Keratinocyte (primary cell): ENCODE results near the gene IL4R. TPM values are rescaled to one million over a fixed set of nuclear protein-coding genes. Genes with fewer than 3 reads are reported as not detected.

Experiments
- DNase-seq: peaks from one replicate; pipeline ENCODE4 v3.0.0-alpha.2; 2011; ENCODE audit warnings: low read depth, missing footprints, low spot score
- FAIRE-seq: peaks from 2 replicates; lab custom pipeline; 2011; peaks lifted over from hg19 to GRCh38; lab: Jason Lieb, UNC
- H2AFZ ChIP-seq: 2 replicates; pipeline ENCODE4 v1.6.0; 2012; ENCODE audit warnings: low read length, control low read depth, inconsistent platforms; ENCODE audit not compliant: control insufficient read depth
- H3K27ac ChIP-seq: 2 replicates; pipeline ENCODE4 v1.5.1; 2011; ENCODE audit warnings: low read length; ENCODE audit not compliant: control insufficient read depth, insufficient read depth
- H3K27me3 ChIP-seq: 3 replicates; pipeline ENCODE4 v1.6.0; 2011; ENCODE audit warnings: low read length; ENCODE audit not compliant: control insufficient read depth, insufficient read depth; ENCODE audit errors: extremely low read depth
- H3K36me3 ChIP-seq, 2 experiments: 2 replicates in 1 of 2; 3 replicates in 1 of 2; pipeline ENCODE4 v1.5.1; 2011; ENCODE audit warnings: low read length in 2 of 2, mild to moderate bottlenecking in 1 of 2; ENCODE audit not compliant: control insufficient read depth in 2 of 2, insufficient read depth in 2 of 2; ENCODE audit errors: extremely low read depth in 1 of 2
- H3K4me1 ChIP-seq: 3 replicates; pipeline ENCODE4 v1.5.1; 2011; ENCODE audit warnings: low read length; ENCODE audit not compliant: control insufficient read depth, insufficient read depth; ENCODE audit errors: extremely low read depth
- H3K4me2 ChIP-seq: 3 replicates; pipeline ENCODE4 v1.6.0; 2011; ENCODE audit warnings: low read depth, low read length; ENCODE audit not compliant: control insufficient read depth, insufficient read depth; ENCODE audit errors: extremely low read depth
- H3K4me3 ChIP-seq, 3 experiments: fragments of 200-600 bp in 1 of 3; sonication (generic) in 1 of 3; 2 replicates in 2 of 3; 3 replicates in 1 of 3; pipeline ENCODE4 v1.5.1; 2011 to 2016; ENCODE audit warnings: low read length in 3 of 3, mild to moderate bottlenecking in 3 of 3, control low read depth in 2 of 3, inconsistent platforms in 1 of 3, low read depth in 1 of 3, mixed read lengths in 1 of 3, mixed run types in 1 of 3, moderate library complexity in 1 of 3; ENCODE audit not compliant: control insufficient read depth in 2 of 3, insufficient read depth in 2 of 3; ENCODE audit errors: extremely low read depth in 1 of 3
- H3K79me2 ChIP-seq: 2 replicates; pipeline ENCODE4 v1.6.0; 2012; ENCODE audit warnings: low read length; ENCODE audit not compliant: control insufficient read depth, insufficient read depth
- H3K9ac ChIP-seq: 3 replicates; pipeline ENCODE4 v1.6.0; 2011; ENCODE audit warnings: low read length; ENCODE audit not compliant: control insufficient read depth, insufficient read depth; ENCODE audit errors: extremely low read depth
- H3K9me1 ChIP-seq: 3 replicates; pipeline ENCODE4 v1.6.0; 2011; ENCODE audit warnings: low read length; ENCODE audit not compliant: control insufficient read depth, insufficient read depth; ENCODE audit errors: extremely low read depth
- H3K9me3 ChIP-seq: 2 replicates; pipeline ENCODE4 v1.5.1; 2012; ENCODE audit warnings: low read depth, low read length; ENCODE audit not compliant: control insufficient read depth
- H4K20me1 ChIP-seq: 3 replicates; pipeline ENCODE4 v1.6.0; 2011; ENCODE audit warnings: low read length; ENCODE audit not compliant: control insufficient read depth, insufficient read depth; ENCODE audit errors: extremely low read depth
- CTCF ChIP-seq, 3 experiments: IDR thresholded peaks in 1 of 3; conservative IDR thresholded peaks in 1 of 3; optimal IDR thresholded peaks in 1 of 3; 2 replicates in 2 of 3; 3 replicates in 1 of 3; pipeline versions ENCODE3 to v1.5.1; 2011; ENCODE audit warnings: low read length in 3 of 3, mild to moderate bottlenecking in 3 of 3, moderate library complexity in 2 of 3, control low read depth in 1 of 3, inconsistent platforms in 1 of 3; ENCODE audit not compliant: insufficient read depth in 2 of 3; ENCODE audit errors: extremely low read depth in 1 of 3
- EZH2 ChIP-seq: IDR thresholded peaks from one replicate; pipeline ENCODE4 v1.6.1; 2012; ENCODE audit warnings: inconsistent platforms, mild to moderate bottlenecking, low read length, moderate library complexity
- dilution Hi-C: fragments of 300-500 bp; cut with MboI; formaldehyde crosslinking; loops from one replicate; pipeline ENCODE4 v1.7.0; 2020; ENCODE audit warnings: low sequenced_read_pairs; ENCODE audit not compliant: extremely low pct_ligation_motif_present
- polyA plus RNA-seq, 5 experiments: library from polyadenylated mRNA; depleted of rRNA in 3 of 5; stranded (reverse) in 3 of 5; stranded (forward) in 1 of 5; unstranded in 1 of 5; fragments of >200 nt; gene quantifications; 1 replicate in 1 of 5; 2 replicates in 3 of 5; 3 replicates in 1 of 5; pipeline versions ENCODE4 v1.2.1 to v1.2.3, GENCODE V29; 2011 to 2012; ENCODE audit warnings: missing spikeins in 2 of 5, low read depth in 1 of 5, low replicate concordance in 1 of 5

Gene IL4R
- polyA plus RNA-seq, 1 donor (not counting 4 experiments of a cell fraction or from before 2014, with no cell fraction given): 60.5 TPM

GRCh38 chr16:27384425-27384824 is 70.7 kb downstream of the IL4R start:
- Histone ChIP-seq H3K4me2 (no peak overlapping the region), H3K9ac (no peak overlapping the region), H3K27ac (no peak overlapping the region), H3K9me1 (no peaks in the 10 kb centered on the region), H2AFZ (no peak overlapping the region), H3K9me3 (no peaks in the 10 kb centered on the region), H3K36me3 (no peaks in the 10 kb centered on the region), H3K27me3 (no peaks in the 10 kb centered on the region), H3K4me3 (no peak overlapping the region), H3K79me2 (no peaks in the 10 kb centered on the region), H3K4me1 (no peaks in the 10 kb centered on the region), H4K20me1 (no peaks in the 10 kb centered on the region)
- TF ChIP-seq CTCF (optimal IDR thresholded peaks at IDR 0.05 in 1 of 3, IDR thresholded peaks at IDR 0.05 in 1 of 3, conservative IDR thresholded peaks at IDR 0.05 in 1 of 3; ENCODE audit: extremely low read depth in 1 of 3, insufficient read depth in 2 of 3, low read length in 3 of 3) (no peak), EZH2 (no peak)
- FAIRE-seq (no peak), DNase-seq (no peak)
- dilution Hi-C loops: no loop called here

DNA sequence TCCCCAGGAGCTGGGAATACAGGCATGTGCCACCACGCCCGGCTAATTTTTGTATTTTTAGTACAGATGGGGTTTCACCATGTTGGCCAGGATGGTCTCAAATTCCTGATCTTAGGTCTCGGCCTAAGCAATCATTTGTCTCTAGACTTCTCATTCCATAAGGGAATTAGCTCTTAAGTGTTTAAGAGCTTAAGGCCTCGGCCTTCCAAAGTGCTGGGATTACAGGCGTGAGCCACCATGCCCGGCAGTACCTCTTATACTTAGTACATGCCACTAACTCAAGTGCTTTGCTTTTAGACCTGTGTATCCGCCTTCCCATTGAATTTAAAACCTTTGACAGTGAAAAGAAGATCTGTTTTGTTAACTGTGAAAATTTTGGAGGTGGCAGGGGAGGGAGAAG is 71.6 kb downstream of the IL4R start:
- no peak for FAIRE-seq
- Histone ChIP-seq H3K9ac (no peak overlapping the region), H3K27ac (no peak overlapping the region), H4K20me1 (no peaks in the 10 kb centered on the region), H3K79me2 (no peaks in the 10 kb centered on the region), H3K27me3 (no peaks in the 10 kb centered on the region), H3K4me2 (no peak overlapping the region), H3K36me3 (no peaks in the 10 kb centered on the region), H3K9me1 (no peaks in the 10 kb centered on the region), H2AFZ (no peak overlapping the region), H3K4me1 (no peaks in the 10 kb centered on the region), H3K4me3 (no peak overlapping the region), H3K9me3 (no peaks in the 10 kb centered on the region)
- TF ChIP-seq EZH2 (no peak), CTCF (optimal IDR thresholded peaks at IDR 0.05 in 1 of 3, IDR thresholded peaks at IDR 0.05 in 1 of 3, conservative IDR thresholded peaks at IDR 0.05 in 1 of 3; ENCODE audit: extremely low read depth in 1 of 3, insufficient read depth in 2 of 3, low read length in 3 of 3) (no peak)
- DNase-seq: no peak
- dilution Hi-C loops: no loop called here
